GM18505 (cell line): ENCODE data around the gene ST3GAL5.

Experiments used
- ATAC-seq: cut with Tn5 transposase; IDR thresholded peaks from one replicate; pipeline ENCODE4 v1.9.1; 2021; ENCODE audit not compliant: unreplicated experiment
- POLR2A ChIP-seq: IDR thresholded peaks from 4 replicates; pipeline ENCODE4 v1.6.1; 2011; ENCODE audit warnings: borderline replicate concordance; ENCODE audit not compliant: insufficient read depth, insufficient read length; ENCODE audit errors: extremely low read depth

ST3GAL5 gene

GRCh38 chr2:85926931-85927661, 38.3 kb upstream of the ST3GAL5 start:
- ATAC-seq: no peak
- TF ChIP-seq POLR2A: no peak

GRCh38 chr2:85926526-85926925, 37.7 kb upstream of the ST3GAL5 start:
- ATAC-seq: no peak
- no peak for TF ChIP-seq POLR2A

- ATAC-seq: no peak
- TF ChIP-seq POLR2A: no peak
Measured at GRCh38 chr2:85925216-85925671, 36.5 kb upstream of the ST3GAL5 start.

GRCh38 chr2:85924522-85924921, 35.7 kb upstream of the ST3GAL5 start:
- ATAC-seq: no peak
- no peak for TF ChIP-seq POLR2A

- no peak for ATAC-seq
- TF ChIP-seq POLR2A: no peak
Measured at GRCh38 chr2:85922199-85922598, 33.4 kb upstream of the ST3GAL5 start.

- TF ChIP-seq POLR2A: no peak
- no peak for ATAC-seq
Measured at GRCh38 chr2:85921659-85922058, 32.9 kb upstream of the ST3GAL5 start.

GRCh38 chr2:85920810-85921545, 32.2 kb upstream of the ST3GAL5 start:
- ATAC-seq: no peak
- no peak for TF ChIP-seq POLR2A

- TF ChIP-seq POLR2A: no peak
- no peak for ATAC-seq
Measured at GRCh38 chr2:85917887-85918795, 29.4 kb upstream of the ST3GAL5 start.

GRCh38 chr2:85915606-85916303, 27.0 kb upstream of the ST3GAL5 start:
- TF ChIP-seq POLR2A: no peak
- no peak for ATAC-seq

GRCh38 chr2:85914922-85915321, 26.1 kb upstream of the ST3GAL5 start:
- ATAC-seq: no peak
- TF ChIP-seq POLR2A: no peak

- no peak for ATAC-seq
- TF ChIP-seq POLR2A: no peak
Measured at GRCh38 chr2:85913884-85914881, 25.4 kb upstream of the ST3GAL5 start.

GRCh38 chr2:85911814-85912692, 23.3 kb upstream of the ST3GAL5 start:
- no peak for ATAC-seq
- no peak for TF ChIP-seq POLR2A
